ENCODE results near the gene PARN. TPM values are rescaled to one million over a fixed set of nuclear protein-coding genes. Genes with fewer than 3 reads are reported as not detected.

The PARN gene
- polyA plus RNA-seq, 3 donors, result 18.4 to 24.4 (median 19.1) TPM

DNA sequence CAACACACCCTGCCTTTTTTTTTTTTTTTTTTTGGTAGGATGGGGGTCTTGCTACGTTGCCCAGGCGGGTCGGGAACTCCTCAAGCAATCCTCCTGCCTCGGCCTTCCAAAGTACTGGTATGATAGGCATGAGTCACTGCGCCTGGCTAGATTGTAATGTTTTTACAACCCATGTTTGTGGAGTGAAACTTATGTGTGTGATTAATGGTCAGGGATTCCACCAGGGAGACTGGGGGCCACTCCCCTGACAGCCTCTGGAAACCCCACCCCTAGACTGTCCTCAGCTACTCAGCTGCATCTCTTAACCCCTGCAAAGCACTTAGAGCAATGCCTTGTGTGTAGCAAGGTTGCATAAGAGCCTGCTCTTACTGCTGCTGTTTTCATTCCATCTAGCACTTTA, 220.5 kb downstream of the PARN start:
- Histone ChIP-seq H3K9me3 (replicated peaks in 1 of 2; ENCODE audit: control insufficient read depth in 1 of 2, insufficient read depth in 1 of 2, low read length in 2 of 2) (no peaks in the 10 kb centered on the region), H3K4me3 (replicated peaks in 1 of 3; ENCODE audit: low read depth in 2 of 3, low read length in 3 of 3) (no peak overlapping the region), H3K4me2 (replicated peaks; ENCODE audit: extremely low read depth, low read length, poor library complexity, severe bottlenecking) (no peak overlapping the region), H3K27me3 (ENCODE audit: control insufficient read depth in 2 of 2, insufficient read depth in 2 of 2, low read length in 2 of 2) (no peaks in the 10 kb centered on the region), H3K4me1 (ENCODE audit: control insufficient read depth in 1 of 2, insufficient read depth in 2 of 2, low read length in 2 of 2) (no peaks in the 10 kb centered on the region), H3K79me2 (ENCODE audit: insufficient read depth, low read length) (no peaks in the 10 kb centered on the region), H4K20me1 (ENCODE audit: insufficient read depth, low read length) (no peaks in the 10 kb centered on the region), H3K9ac (ENCODE audit: insufficient read depth, low read length, poor library complexity, severe bottlenecking) (no peak overlapping the region), H3K27ac (ENCODE audit: low read depth in 1 of 2, low read length in 2 of 2) (no peak overlapping the region), H3K36me3 (replicated peaks in 1 of 2; ENCODE audit: control insufficient read depth in 1 of 2, insufficient read depth in 2 of 2, low read length in 2 of 2) (no peaks in the 10 kb centered on the region), H2AFZ (ENCODE audit: insufficient read depth, low read depth, low read length, poor library complexity, severe bottlenecking) (no peak overlapping the region)
- TF ChIP-seq, protein P1, sequence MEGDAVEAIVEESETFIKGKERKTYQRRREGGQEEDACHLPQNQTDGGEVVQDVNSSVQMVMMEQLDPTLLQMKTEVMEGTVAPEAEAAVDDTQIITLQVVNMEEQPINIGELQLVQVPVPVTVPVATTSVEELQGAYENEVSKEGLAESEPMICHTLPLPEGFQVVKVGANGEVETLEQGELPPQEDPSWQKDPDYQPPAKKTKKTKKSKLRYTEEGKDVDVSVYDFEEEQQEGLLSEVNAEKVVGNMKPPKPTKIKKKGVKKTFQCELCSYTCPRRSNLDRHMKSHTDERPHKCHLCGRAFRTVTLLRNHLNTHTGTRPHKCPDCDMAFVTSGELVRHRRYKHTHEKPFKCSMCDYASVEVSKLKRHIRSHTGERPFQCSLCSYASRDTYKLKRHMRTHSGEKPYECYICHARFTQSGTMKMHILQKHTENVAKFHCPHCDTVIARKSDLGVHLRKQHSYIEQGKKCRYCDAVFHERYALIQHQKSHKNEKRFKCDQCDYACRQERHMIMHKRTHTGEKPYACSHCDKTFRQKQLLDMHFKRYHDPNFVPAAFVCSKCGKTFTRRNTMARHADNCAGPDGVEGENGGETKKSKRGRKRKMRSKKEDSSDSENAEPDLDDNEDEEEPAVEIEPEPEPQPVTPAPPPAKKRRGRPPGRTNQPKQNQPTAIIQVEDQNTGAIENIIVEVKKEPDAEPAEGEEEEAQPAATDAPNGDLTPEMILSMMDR (IDR thresholded peaks at IDR 0.05), result no peak
- no peak overlapping the region for H3K27ac Mint-ChIP-seq
- no peak for DNase-seq
- no peak overlapping the region for H3K4me3 Mint-ChIP-seq
- peaks cover 3% of the 10 kb centered on the region for H3K4me1 Mint-ChIP-seq
- peaks cover 0 to 4% (median 0%) of the 10 kb centered on the region in 7 donors for H3K9me3 Mint-ChIP-seq
- no peaks in the 10 kb centered on the region for H3K36me3 Mint-ChIP-seq
- H3K27me3 Mint-ChIP-seq (ENCODE audit: low read depth in 3 of 3), result peaks cover 0 to 8% (median 2%) of the 10 kb centered on the region in 3 donors
- intact Hi-C loops (cut with micrococcal nuclease), result no loop called here
- WGBS (ENCODE audit: insufficient coverage), result 87% methylated on average over 3 of the region's 5 CpGs

DNA sequence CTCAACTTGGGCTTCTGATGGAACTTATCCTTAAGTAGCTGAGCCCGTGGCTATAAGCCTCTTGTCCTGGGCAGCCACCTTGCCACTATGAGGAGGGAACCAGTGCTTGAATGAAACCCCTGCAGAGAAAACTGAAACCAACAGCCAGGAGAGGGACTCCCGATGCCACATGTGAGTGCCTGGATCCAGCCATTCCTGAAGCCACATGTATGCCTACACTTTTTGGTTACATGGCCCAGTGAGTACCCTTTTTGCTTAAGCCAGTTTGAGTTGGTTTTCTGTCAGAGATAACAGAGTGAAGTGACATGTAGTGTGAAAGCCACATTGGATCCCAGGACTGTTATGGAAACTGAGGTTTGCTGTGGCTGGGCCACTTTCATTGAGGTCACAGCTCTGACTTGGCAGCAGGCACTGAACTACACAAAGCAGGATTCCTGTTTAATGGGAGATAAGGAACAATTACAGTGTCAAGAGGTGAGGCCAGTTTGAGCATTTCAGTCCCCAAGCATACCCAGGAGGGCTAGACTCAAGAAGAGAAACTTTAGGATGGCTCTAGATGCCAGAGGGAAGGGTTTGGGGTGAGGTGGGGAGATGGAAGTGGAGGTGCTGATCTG, 222.2 kb downstream of the PARN start:
- Histone ChIP-seq H3K9ac (ENCODE audit: insufficient read depth, low read length, poor library complexity, severe bottlenecking) (no peak overlapping the region), H3K79me2 (ENCODE audit: insufficient read depth, low read length) (no peaks in the 10 kb centered on the region), H3K4me3 (replicated peaks in 1 of 3; ENCODE audit: low read depth in 2 of 3, low read length in 3 of 3) (no peak overlapping the region), H4K20me1 (ENCODE audit: insufficient read depth, low read length) (no peaks in the 10 kb centered on the region), H3K27ac (ENCODE audit: low read depth in 1 of 2, low read length in 2 of 2) (no peak overlapping the region), H3K4me2 (replicated peaks; ENCODE audit: extremely low read depth, low read length, poor library complexity, severe bottlenecking) (no peak overlapping the region), H3K4me1 (ENCODE audit: control insufficient read depth in 1 of 2, insufficient read depth in 2 of 2, low read length in 2 of 2) (no peaks in the 10 kb centered on the region), H3K36me3 (replicated peaks in 1 of 2; ENCODE audit: control insufficient read depth in 1 of 2, insufficient read depth in 2 of 2, low read length in 2 of 2) (no peaks in the 10 kb centered on the region), H3K9me3 (replicated peaks in 1 of 2; ENCODE audit: control insufficient read depth in 1 of 2, insufficient read depth in 1 of 2, low read length in 2 of 2) (no peaks in the 10 kb centered on the region), H3K27me3 (ENCODE audit: control insufficient read depth in 2 of 2, insufficient read depth in 2 of 2, low read length in 2 of 2) (no peaks in the 10 kb centered on the region), H2AFZ (ENCODE audit: insufficient read depth, low read depth, low read length, poor library complexity, severe bottlenecking) (no peak overlapping the region)
- WGBS (ENCODE audit: insufficient coverage), result 100% methylated on average over 2 of the region's 2 CpGs
- Mint-ChIP-seq H3K9me3 (peaks cover 0 to 1% (median 0%) of the 10 kb centered on the region in 7 donors), H3K4me1 (peaks cover 3% of the 10 kb centered on the region), H3K27ac (peak overlapping the region in 1 of 7 donors; percentile 43), H3K4me3 (no peak overlapping the region), H3K36me3 (no peaks in the 10 kb centered on the region), H3K27me3 (ENCODE audit: low read depth in 3 of 3) (peaks cover 0 to 9% (median 1%) of the 10 kb centered on the region in 3 donors)
- intact Hi-C loops (cut with micrococcal nuclease), result no loop called here
- no peak for DNase-seq
- TF ChIP-seq, protein P1 (IDR thresholded peaks at IDR 0.05), result no peak

All from CD14-positive monocyte (primary cell).